HepG2 (cell line): ENCODE measurements around the gene SYTL3. TPM values are rescaled to one million over a fixed set of nuclear protein-coding genes. Genes with fewer than 3 reads are reported as not detected.

Source experiments
- CAMTA2 ChIP-seq: sonication (generic); formaldehyde crosslinking; IDR thresholded peaks from 2 replicates; pipeline ENCODE4 v1.4.0; 2020; ENCODE audit warnings: mild to moderate bottlenecking, missing genetic modification reagents, borderline replicate concordance
- CREB3 ChIP-seq: sonication (generic); formaldehyde crosslinking; IDR thresholded peaks from 2 replicates; pipeline ENCODE4 v1.5.0; 2020; ENCODE audit warnings: missing genetic modification reagents
- DMAP1 ChIP-seq: IDR thresholded peaks from 2 replicates; pipeline ENCODE4 v1.6.1; 2016
- MBD4 ChIP-seq: IDR thresholded peaks from 2 replicates; pipeline ENCODE4 v1.6.1; 2012; ENCODE audit warnings: low read length, inconsistent platforms, borderline replicate concordance
- MTA3 ChIP-seq: sonication (generic); formaldehyde crosslinking; IDR thresholded peaks from 2 replicates; pipeline ENCODE4 v1.4.0; 2020; ENCODE audit warnings: missing genetic modification reagents
- PCBP2 ChIP-seq: fragments of 200-400 bp; formaldehyde crosslinking; optimal IDR thresholded peaks from 2 replicates; pipeline ENCODE3; 2018; ENCODE audit warnings: low read length, low read depth; ENCODE audit not compliant: poor library complexity, severe bottlenecking
- POLR2AphosphoS2 ChIP-seq: IDR thresholded peaks from 2 replicates; pipeline ENCODE4 v1.6.1; 2011; ENCODE audit warnings: low read depth, low read length, improper control_type of control experiment
- RBM39 ChIP-seq: fragments of 200-400 bp; formaldehyde crosslinking; IDR thresholded peaks from one replicate; pipeline ENCODE4 v1.6.1; 2018; ENCODE audit warnings: antibody characterized with exemption, mild to moderate bottlenecking, low read depth, low read length; ENCODE audit not compliant: poor library complexity, severe bottlenecking
- REL ChIP-seq: sonication (generic); formaldehyde crosslinking; conservative IDR thresholded peaks from 2 replicates; pipeline ENCODE4 v1.8.0; 2022; ENCODE audit warnings: mild to moderate bottlenecking, missing genetic modification reagents, moderate library complexity
- ZC3H13 ChIP-seq: sonication (generic); formaldehyde crosslinking; IDR thresholded peaks from 2 replicates; pipeline ENCODE4 v1.8.1; 2023; ENCODE audit warnings: mild to moderate bottlenecking, missing genetic modification reagents, moderate library complexity
- ZFP91 ChIP-seq: sonication (generic); formaldehyde crosslinking; IDR thresholded peaks from 2 replicates; pipeline ENCODE4 v1.9.0; 2022; ENCODE audit warnings: missing genetic modification reagents, mild to moderate bottlenecking, borderline replicate concordance
- ZNF570 ChIP-seq: sonication (generic); formaldehyde crosslinking; IDR thresholded peaks from 2 replicates; pipeline ENCODE4 v1.4.0; 2020; ENCODE audit warnings: mild to moderate bottlenecking, missing genetic modification reagents, borderline replicate concordance
- ZNF644 ChIP-seq: IDR thresholded peaks from 2 replicates; pipeline ENCODE4 v1.6.1; 2016; ENCODE audit warnings: low read depth
- ZNF646 ChIP-seq: sonication (generic); formaldehyde crosslinking; IDR thresholded peaks from 2 replicates; pipeline ENCODE4 v1.9.0; 2021; ENCODE audit warnings: mild to moderate bottlenecking, missing genetic modification reagents
- ZNF691 ChIP-seq: sonication (generic); formaldehyde crosslinking; IDR thresholded peaks from 2 replicates; pipeline ENCODE4 v1.4.0; 2020; ENCODE audit warnings: missing genetic modification reagents, low read depth, mild to moderate bottlenecking, borderline replicate concordance
- polyA plus RNA-seq, 8 experiments: library from polyadenylated mRNA; depleted of rRNA in 3 of 8; stranded (reverse) in 7 of 8; unstranded in 1 of 8; fragments of >200 nt; fragmentation: Illumina TruSeq in 4 of 8; extraction: Trizol in 4 of 8; gene quantifications; 2 replicates each; pipeline versions ENCODE4 v1.2.1 to v1.2.3, GENCODE V29; 2011 to 2016; ENCODE audit warnings: low read depth in 4 of 8, missing spikeins in 1 of 8, mixed read lengths in 1 of 8; ENCODE audit not compliant: insufficient read depth in 1 of 8
- total RNA-seq, 5 experiments: library from RNA; depleted of rRNA; stranded (reverse); fragments of >200 nt; fragmentation: Illumina TruSeq; extraction: Trizol; gene quantifications; 2 replicates each; pipeline ENCODE4 v1.2.3, GENCODE V29; 2016; ENCODE audit warnings: low read depth in 1 of 5
- TF ChIP-seq, protein P1 (sequence below): sonication (generic); formaldehyde crosslinking; IDR thresholded peaks from 2 replicates; pipeline ENCODE4 v1.5.1; 2020; ENCODE audit warnings: missing genetic modification reagents, mild to moderate bottlenecking, borderline replicate concordance

Gene SYTL3
- total and polyA plus RNA-seq, 2 of the 13 experiments (the other 11 are each of a cell fraction or from before 2014, with no cell fraction given), result 0.11 to 0.28 TPM

DNA sequence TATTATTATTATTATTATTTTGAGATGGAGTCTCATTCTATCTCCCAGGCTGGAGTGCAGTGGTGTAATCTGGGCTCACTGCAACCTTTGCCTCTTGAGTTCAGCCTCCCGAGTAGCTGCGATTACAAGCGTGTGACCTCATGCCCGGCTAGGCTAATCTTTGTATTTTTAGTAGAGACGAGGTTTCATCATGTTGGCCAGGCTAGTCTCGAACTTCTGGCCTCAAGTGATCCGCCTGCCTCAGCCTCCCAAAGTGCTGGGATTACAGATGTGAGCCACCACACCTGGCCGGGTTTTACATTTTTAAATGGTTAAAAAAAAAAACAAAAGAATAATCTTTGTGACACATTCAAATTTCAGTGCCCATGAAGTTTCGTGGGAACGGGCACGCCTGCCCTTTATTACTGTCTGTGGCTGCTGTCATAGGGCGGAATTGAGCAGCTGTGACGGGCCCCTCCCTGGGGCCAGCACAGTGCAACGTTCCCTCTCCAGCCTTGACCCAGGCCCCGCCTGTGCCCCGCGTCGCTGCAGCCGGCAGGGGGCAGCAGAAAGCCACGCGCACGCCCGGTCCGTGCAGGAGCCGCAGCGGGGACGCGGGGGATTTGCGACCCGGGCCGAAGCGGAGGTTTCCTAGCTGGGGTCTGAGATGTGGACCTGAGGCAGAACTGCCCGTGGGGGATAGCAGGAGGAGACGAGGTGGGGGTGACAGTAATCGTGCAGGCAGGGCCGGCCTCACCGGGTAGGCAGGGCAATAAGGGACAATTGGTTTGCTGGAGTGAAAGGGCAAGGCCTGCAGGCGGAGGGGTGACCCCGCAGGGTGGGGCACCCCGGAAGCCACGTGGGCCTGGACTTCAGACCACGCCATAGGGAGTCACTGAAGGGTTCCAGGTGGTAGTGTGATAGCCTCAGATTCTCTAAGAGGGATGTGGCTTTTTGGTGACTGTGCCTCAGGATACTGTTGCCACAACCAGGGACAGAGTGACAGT is 54.3 kb downstream of the SYTL3 start (continued):
- TF ChIP-seq CREB3 (CRISPR knock-in tag) (peak; percentile 73; the same call in 1 of the 2 replicates), PCBP2 (no peak), REL (CRISPR knock-in tag) (peak; percentile 62; the same call in 1 of the 2 replicates), MBD4 (no peak), ZNF570 (CRISPR knock-in tag) (0 out of 2 replicates have a peak, but pooled peaks have one; percentile 67), POLR2AphosphoS2 (no peak), ZNF691 (CRISPR knock-in tag) (peak; percentile 91; the same call in 1 of the 2 replicates), CAMTA2 (CRISPR knock-in tag) (no peak), MTA3 (CRISPR knock-in tag) (no peak), ZNF644 (CRISPR knock-in tag) (no peak), DMAP1 (CRISPR knock-in tag) (peak; percentile 60; the same call in 1 of the 2 replicates), RBM39 (peak; percentile 73), ZC3H13 (CRISPR knock-in tag) (no peak; the same call in 1 of the 2 replicates), ZNF646 (CRISPR knock-in tag) (no peak; the same call in 1 of the 2 replicates), ZFP91 (CRISPR knock-in tag) (peak; percentile 93)
- TF ChIP-seq, protein P1, sequence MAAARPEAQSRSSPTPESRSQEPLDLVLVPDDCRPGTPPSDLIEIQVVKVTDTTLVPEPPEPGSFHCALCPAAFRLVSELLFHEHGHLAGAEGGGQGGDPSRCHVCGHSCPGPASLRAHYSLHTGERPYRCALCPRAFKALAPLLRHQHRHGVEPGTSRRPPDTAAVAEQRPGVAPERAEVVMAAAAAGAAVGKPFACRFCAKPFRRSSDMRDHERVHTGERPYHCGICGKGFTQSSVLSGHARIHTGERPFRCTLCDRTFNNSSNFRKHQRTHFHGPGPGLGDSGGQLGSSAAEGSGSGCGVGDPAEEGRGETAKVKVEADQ (CRISPR knock-in tag), result peak; percentile 85
